Measurements from ENCODE around the gene SLC30A2.

The SLC30A2 gene

DNA sequence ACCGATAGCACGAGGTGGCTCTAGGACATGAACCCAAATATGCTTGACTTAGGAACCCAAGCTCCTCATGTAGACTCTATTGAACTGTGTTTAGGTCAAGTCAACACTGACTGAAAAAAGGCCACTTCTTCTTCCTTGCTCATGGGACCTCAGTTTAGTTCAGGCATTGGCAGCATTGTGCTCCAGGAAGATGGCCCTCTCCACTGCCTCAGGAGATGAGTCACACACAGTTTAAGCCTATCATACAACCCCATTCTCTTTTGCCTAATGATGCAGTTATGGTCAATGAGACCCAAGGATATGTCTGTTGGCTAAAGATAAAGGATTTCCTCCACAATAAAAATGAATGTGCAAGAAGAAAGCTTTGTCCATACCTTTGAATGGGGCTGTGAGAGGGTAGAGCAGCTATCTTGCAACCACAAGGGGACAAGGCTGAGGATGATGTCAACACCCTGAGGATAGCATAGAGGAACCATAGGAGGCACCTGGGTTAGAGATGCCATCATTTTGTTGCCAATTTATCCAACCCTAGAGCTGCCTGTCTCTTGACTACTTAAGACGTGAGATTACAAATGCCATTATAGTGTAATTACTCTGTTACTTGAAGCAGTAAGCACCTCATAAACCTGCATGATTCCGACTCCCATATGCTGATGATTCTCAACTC is 24.5 kb upstream of the SLC30A2 start:
- no peak for DNase-seq (ENCODE audit: low read depth, low spot score)

DNA sequence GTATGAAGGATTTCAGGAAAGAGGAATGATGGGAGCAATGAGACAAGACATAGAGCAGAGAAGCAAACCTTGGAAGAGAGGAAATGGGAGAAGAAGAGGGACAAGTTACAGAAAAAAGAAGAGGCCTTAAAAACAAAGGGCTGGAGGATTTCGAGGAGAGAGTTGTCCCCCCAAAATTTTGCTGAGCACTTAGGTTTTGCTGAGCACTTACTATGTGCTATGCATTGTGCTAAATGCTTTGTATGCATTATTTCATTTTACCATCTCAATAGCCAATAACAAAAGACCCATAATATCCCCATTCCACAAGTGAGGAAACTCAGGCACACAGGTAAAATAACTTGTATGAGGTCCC is 24.0 kb upstream of the SLC30A2 start:
- DNase-seq (ENCODE audit: low read depth, low spot score): no peak

DNA sequence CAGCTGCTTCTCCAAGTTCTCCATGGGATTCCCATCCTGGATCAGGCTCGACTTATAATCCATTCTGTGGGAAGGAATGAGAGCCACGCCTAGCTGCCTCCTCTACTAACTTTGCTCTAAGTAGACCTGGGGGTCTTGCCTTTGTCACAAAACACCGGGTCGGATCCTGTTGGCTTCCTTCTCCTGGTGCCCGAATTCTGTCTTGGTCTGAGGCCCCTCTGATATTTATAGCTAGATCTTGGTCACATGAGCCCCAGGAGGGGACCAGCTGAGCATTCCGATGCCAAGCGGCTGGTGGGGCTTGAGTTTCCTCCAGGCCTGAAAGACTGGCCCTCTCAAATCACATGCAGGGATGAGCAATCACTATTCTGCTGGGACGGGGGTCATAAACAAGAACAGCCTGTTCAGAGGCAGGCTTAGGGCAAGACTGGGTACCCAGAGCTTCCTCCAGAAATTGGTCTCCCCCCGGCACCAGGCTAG is 21.6 kb upstream of the SLC30A2 start, which contains the start of gene TRIM63:
Gene TRIM63 (minus strand): TSS at position 199 of the 480 bp plus-strand sequence. CDS start 136 bp downstream, at position 63.
- DNase-seq (ENCODE audit: low read depth, low spot score): no peak

DNA sequence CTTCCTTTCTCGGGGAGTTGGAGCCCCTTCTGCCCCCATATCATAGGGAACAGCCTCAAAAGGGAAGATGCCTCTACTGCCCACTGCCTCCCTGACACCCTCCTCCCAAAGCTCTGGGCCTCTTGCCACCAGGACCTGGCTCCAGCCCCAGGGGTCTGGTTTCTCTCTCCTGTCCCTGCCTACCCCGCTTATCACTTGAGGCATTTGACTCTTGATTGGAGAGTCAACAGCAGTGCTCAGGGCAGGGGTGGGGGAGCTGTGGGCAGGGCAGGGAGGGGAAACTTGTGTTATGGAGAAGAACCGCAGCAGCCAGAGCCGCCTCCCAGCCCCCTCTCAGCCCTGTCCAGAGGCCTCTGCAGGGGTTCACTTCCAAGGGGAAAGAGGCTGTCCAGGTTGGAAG is 20.9 kb upstream of the SLC30A2 start:
- DNase-seq (ENCODE audit: low read depth, low spot score): no peak

DNA sequence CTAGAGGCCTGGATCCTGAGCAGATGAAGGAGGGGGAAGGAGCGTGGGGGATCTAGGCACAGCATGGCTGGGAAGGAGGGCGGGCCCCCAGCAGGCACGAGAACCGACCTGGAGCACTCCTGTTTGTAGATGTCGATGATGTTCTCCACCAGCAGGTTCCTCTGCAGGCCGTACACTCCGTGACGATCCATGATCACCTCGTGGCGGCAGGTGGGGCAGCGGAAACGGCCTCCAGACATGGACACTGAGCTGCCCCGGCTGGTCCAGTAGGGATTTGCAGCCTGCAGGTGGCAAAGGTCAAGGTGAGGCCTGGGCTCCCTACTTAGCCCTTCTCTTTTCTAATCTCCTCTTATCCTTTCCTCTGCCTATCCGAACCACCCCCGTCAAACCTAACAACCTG is 20.2 kb upstream of the SLC30A2 start:
- DNase-seq (ENCODE audit: low read depth, low spot score): no peak

DNA sequence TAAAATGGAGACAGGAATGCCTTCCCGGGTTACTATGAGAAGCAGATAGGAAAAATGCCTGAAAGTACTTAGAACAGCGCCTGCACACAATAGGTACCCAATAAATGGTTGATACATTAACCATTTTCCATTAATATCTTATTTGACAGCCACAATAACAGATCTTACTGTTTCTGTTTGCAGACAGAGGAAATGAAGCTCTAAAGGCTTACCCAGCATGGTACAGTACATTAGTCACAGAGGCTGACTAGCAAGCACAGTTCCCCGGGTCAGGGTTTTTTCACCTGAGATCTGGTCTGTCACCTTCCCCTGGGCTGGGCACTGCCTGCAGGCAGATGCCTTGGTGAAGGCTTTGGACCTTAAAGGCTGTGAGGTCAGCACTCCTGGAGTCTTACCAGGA is 18.6 kb upstream of the SLC30A2 start:
- DNase-seq (ENCODE audit: low read depth, low spot score): no peak

DNA sequence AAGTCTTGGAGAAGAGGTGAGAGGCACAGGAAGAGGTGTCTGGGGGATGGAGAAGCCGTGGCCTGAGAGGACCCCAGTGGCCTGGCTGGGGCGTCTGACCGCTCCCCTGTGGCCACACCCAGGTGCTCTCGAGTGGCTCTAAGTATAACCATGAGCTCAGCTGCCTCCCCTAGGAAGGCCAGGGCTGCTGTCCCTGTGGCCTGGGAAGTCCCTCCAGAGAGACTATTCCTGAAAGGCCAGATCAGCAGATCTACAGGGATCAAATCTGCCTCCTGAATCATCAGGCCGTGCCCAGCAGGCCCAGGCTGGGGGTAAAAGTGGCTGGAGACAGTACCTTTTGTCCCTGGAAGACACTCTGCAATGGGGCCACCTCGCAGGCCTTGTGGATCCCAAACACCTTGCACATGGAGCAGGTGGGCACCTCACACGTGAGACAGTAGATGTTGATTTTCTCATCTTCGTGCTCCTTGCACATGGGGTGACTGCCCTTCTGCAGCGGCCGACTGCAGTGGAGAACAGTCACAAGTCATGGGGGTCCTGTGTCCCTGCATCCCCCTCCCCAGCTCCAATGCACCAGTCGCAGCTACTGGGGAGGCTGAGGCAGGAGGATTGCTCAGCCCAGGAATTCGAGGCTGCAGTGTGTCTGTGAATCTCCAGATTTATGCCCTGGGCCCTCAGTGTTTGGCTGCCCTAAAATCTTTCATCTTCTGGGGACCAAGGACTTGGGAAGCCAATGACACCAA is 15.1 kb upstream of the SLC30A2 start:
- DNase-seq (ENCODE audit: low read depth, low spot score): no peak

DNA sequence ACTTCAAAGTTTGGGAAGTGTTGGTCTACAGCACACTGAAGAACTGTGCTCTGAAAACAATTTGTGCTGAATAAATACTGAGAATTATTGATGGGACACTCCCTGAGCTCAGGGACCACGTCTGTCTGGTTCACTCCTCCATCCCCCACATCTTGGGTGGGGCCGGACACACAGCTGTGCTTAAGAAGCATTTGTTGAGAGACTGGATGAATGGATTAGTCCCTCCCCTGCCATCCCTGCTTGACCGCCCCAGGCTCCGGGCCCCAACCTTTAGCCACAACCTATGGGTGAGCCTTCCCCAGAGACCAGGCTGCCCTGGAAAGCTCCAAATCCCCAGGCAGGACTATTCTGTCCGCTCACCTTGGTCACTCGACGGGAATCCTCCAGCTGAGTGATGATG is 14.0 kb upstream of the SLC30A2 start:
- no peak for DNase-seq (ENCODE audit: low read depth, low spot score)

DNA sequence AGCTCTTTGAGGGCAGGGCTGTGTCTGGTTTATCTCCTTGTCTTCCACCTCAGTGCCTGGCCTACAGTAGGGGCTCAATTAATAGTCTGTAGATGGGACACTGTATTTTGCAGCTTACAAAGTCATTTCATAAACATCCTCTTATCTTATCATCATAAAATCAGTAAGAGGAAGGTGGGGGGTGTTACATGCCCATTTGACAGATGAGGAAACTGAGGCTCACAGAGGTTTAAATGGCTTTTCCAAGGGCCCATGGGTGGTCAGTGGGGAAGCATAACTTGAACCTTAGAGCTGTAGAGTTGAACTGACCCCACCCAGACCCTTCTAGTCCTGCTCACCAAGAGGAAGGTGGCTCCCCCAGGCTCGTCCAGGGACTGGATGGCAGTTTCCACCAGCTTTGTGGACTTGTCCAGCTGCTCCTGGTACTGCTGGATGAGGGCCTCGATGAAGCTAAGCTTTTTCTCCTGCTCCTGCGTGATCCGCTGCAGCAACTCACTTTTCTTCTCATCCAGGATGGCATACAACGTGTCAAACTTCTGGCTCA is 12.2 kb upstream of the SLC30A2 start:
- DNase-seq (ENCODE audit: low read depth, low spot score): no peak

DNA sequence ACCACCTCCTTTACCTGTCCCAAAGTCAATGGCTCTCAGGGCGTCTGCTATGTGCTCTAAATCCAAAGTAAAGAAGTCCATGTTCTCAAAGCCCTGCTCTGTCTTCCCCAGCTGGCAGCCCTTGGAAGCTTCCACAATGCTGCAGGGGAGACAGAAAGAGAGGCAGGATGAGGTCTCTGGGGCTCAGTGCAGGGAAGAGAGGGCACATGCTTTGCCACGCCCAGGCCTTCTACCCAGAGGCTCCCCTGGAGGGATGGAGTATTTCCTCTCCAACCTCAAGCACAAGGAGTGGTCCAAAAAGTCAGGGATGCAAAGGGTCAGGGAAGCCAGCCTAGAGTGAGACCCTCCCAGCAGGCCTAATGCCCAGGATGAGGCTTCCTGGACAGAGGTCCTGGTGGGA is 11.3 kb upstream of the SLC30A2 start:
- no peak for DNase-seq (ENCODE audit: low read depth, low spot score)

DNA sequence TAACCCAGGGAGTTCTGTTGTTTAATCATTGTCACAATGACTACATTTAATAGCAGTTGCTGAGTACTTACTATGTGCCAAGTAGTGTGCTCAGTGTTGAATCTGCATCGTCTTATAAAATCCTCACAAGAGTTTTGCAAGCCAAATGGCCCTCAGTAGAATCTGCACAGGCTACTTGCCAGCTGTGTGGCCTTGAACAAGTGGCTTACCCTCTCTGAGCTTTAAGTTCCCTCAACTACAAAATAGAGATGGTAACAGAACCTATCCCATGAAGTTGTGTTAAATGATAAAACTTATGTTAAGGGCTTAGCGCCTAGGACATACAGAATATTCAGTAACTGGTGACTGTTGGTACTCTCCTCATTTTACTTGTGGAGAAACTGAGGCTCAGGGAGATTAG is 9.1 kb upstream of the SLC30A2 start:
- no peak for DNase-seq (ENCODE audit: low read depth, low spot score)

DNA sequence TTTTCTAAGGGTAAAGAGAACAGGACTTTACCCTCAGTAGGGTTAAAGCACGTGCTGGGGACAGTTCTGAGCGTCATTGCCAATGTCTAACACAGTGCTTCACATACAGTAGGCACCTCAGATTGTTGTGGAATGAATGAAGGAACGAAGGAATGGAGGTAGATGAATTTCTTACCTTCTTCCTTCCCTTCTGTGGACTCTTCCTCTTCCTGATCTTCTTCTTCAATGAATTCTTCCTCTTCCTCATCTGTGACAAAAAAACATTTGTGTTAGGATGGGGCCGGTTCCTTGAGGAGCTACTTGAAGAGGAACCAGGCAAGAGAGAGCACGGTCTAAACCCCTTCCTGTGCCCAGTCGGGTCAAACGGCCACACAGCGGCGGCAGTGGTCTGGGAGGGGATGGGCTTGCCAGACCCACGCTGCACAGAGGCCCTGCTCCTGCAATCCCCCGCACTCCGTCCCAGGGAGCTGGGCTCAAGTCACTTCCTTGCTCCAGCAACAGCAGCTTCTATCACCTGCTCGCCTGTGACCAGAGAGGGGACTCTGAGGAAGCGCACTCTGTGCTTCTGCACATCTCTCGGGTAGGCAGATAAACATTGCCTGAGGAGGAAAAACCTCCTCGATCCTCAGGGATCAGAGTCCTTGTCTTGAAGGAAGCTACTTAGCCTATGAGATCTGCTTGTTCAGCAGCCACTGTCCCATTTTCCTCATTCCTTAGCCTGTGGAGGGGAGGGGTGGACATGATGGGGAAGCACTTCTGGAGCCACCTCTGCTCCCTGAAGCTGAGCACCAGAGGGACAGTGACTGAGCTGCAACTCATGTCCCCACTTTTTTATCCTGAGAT is 8.0 kb upstream of the SLC30A2 start:
- no peak for DNase-seq (ENCODE audit: low read depth, low spot score)

DNA sequence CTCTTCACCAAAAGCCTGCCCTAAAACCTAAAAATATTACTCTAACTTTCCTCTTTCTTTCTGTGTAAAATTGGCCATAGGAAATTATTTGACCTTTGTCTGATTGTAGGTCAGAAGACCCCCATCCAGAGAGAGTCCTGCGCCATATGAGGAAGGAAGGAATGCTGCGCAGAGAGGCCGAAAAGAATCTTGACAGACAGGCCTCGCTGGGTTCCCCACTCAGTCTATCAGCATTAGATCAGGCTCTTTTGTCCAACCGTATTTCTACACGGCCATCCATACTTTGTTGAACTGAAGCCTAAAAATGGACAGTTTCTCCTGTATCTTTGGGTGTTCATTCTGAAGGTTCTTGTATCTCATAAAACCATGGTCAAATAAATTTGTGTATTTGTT is 4.3 kb upstream of the SLC30A2 start:
- DNase-seq (ENCODE audit: low read depth, low spot score): no peak

DNA sequence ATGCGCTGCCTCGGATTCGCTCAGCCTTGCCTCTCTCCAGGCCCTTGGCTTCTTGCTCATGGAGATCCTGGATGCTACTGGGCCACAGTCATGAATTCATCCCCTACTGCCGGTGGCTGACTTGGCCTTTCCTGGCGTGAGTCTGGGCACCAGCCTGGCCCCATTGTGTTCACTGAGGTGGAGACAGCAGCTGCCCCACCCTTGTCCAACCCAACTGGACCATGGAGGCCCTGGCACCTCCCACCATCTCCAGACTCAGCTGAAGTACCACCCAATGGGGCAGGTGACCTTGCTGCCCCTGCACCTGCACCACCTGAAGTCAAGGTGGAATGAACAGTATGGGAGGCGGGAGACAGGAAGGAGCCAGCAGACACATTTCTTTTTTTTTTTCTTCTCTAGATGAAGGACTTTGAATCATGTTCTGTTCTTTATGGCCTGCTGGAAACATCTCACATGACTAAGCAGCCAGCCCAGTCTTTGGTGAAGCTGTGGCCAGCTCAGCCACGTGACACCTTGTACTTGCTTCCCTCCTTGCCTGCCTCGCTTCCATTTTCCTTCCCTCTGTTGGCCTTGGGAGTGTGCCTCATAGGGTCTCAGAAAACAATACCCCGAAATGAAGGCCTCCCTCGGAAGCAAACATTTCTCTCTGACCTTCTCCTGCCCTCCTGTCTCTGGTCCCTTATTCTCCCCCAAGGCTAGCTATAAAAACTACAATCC is 3.8 kb upstream of the SLC30A2 start:
- no peak for DNase-seq (ENCODE audit: low read depth, low spot score)

DNA sequence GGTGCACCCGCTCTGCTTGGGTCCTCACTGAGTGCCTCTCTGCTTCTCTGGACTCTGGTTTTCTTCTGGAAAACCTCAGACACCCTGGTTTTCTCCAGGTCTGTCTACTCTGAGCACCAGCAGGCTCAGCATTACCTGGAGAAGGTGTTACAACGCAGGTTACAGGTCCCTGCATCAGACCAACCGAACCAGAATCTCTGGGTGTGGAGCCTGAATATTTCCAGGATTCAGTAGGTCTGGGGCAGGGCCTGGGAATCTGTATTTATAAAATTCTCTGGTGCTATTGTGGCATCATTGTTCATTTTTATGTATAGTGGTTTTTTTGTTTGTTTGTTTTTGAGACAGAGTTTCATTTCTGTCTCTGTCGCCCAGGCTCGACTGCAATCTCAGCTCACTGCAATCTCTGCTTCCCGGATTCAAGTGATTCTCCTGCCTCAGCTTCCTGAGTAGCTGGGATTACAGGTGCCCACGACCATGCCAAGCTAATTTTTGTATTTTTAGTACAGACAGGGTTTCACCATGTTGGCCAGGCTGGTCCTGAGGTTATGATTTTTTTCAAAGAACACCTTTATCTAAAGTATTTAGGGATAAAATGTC is 1.5 kb upstream of the SLC30A2 start:
- no peak for DNase-seq (ENCODE audit: low read depth, low spot score)

DNA sequence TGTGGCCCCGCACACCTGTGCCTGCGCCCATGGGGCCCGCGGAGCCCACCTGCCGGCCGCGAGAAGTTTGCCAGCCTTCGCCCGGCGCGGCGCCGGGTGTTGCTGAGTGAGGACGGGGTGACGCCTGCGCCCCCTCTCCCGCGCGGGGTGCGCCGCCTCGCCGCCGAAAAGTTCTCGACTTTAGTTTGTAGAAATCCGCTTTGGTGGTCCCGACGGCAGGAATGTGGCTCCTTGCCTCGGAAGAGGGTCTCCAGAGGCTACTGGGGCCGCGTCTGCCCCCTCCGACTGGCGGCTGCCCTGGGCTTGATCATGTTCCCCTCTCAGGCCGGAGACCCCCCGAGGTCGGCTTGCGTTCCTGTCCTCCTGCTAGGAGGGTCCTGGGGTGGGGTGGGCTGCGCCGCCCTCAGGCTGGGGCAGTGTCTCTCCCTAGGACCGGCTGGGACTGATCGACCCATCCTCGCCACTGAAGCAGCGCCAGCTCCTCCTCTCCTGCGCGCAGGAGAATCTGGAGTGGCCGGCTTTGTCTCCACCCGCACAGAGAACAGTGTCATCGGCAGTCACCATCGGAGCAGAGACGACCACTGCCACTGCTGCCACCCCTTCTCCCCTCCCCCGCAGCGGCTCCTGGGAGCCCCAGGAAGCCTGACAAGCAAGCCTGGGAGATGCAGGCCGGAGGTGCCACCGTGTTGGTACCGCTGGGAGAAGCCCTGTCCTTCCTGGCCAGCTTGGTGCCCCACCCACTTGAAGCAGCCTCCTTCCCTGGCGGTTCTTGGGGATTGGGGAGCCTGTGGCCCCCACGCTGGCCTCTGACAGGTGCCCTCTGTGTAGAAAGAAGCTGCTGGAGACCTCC is 553 bp upstream of the SLC30A2 start:
- no peak for DNase-seq (ENCODE audit: low read depth, low spot score)

DNA sequence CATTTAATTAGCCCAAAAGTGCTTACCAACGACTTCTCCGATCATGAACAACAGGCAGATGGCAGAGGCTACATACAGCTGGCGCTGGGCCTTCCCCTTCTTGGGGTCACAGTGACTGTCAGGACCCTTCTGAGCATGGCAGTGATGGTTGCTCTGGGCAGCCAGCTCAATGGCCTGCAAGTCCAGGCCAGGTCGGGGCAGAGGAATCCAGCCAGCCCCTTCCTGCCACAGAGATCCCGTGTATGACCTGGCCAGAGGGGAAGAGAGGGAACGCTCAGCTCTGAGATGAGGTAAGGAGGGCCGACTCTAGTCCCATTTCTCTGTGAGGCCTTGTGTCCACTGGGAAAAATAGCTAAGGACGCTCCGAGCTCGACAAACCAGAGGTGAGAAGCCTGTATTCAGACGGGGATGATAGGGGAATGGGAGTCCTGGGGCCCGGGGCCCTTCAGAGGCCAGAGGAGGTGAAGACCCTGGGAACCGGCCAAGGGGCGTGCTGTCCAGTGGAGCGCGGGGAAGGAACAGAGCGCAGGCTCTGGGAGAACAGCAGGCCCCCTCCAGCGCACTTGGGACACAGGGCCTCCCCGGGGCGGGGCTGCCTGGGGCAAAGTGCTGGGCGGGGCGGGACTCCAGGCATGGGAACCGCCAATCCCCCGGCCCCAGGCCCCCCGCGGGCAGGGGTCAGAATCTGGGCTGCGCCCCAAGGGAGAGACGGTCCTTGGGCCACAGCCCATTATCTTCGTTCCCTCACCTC is 772 bp downstream of the SLC30A2 start:
- DNase-seq (ENCODE audit: low read depth, low spot score): no peak

DNA sequence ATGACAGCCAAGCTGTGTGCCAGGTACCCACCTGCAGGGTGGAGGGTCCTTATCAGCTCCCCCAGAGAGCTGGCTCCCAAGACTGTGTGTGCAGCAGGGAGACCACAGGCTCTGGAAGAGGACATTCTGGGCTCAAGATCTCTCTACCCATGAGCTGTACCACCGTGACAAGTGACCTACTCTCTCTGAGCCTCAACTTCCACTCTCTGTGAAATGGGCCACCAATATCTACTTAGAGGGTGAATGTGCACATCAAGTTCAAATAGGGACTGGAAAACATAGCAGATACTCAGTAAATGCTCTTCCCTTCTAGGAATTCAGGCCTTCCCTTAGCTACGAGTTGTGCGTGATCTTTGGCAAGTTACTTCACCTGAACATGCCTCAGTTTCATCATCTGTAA is 1.5 kb downstream of the SLC30A2 start:
- DNase-seq (ENCODE audit: low read depth, low spot score): no peak

DNA sequence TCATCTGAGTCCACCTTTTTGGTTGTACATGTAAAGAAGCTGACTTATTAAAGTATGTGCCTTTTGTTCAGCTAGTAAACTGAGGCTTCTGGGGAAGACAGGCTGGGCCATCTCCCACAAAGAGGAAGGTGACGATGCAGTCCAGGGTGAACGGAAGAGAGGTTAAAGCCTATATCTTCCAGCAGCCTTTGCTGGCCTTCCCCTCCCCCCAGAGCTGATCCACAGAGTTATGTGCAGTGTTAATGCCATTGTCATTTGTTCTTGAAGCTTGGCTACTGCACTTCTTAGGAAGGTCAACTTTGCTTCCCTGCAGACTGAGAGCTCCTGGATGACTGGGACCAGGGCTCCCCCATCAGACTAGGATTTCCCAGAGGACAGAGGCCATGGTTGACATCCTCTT is 2.2 kb downstream of the SLC30A2 start:
- no peak for DNase-seq (ENCODE audit: low read depth, low spot score)

Measured in activated CD4-positive, CD25-positive, alpha-beta regulatory T cell treated with anti-CD3 and anti-CD28 coated beads, Interleukin-2, amount 50 U/mL, for 16 hours (primary cell).